OCI-LY3 (cell line): ENCODE measurements around the gene MEN1.
A peak's percentile ranks its signal among the peaks of the same experiment; 100 is the strongest.

Experiments used
- H2AFZ ChIP-seq: fragments of 200-600, 300-600 bp; shearing (Covaris generic); 2 replicates; pipeline ENCODE4 v1.6.0; 2014; ENCODE audit warnings: antibody characterized with exemption, low read depth, low read length
- H3K27ac ChIP-seq: fragments of 200-600, 300-600 bp; sonication (generic); 2 replicates; pipeline ENCODE4 v1.5.1; 2014; ENCODE audit warnings: mild to moderate bottlenecking, low read length, moderate library complexity, mixed read lengths
- H3K27me3 ChIP-seq: fragments of 200-600, 300-600 bp; sonication (generic); 2 replicates; pipeline ENCODE4 v1.6.1; 2014; ENCODE audit warnings: low read depth, low read length, mixed read lengths
- H3K36me3 ChIP-seq: fragments of 200-600, 300-600 bp; sonication (generic); replicated peaks from 2 replicates; pipeline ENCODE3; 2014; ENCODE audit warnings: low read depth, low read length, mixed read lengths
- H3K4me1 ChIP-seq: fragments of 300-600, 200-600 bp; sonication (generic); 2 replicates; pipeline ENCODE4 v1.6.1; 2014; ENCODE audit warnings: low read length, mixed read lengths
- H3K4me2 ChIP-seq: fragments of 200-600, 300-600 bp; sonication (generic); 2 replicates; pipeline ENCODE4 v1.6.1; 2014; ENCODE audit warnings: low read length, mixed read lengths
- H3K4me3 ChIP-seq: fragments of 300-600, 200-600 bp; sonication (generic); 2 replicates; pipeline ENCODE4 v1.5.1; 2014; ENCODE audit warnings: antibody characterized with exemption, mild to moderate bottlenecking, low read length, moderate library complexity
- H3K79me2 ChIP-seq: fragments of 300-600, 200-600 bp; shearing (Covaris generic); 2 replicates; pipeline ENCODE4 v1.6.1; 2014; ENCODE audit warnings: mild to moderate bottlenecking, low read length, mixed read lengths
- H3K9ac ChIP-seq: fragments of 300-600, 200-600 bp; shearing (Covaris generic); 2 replicates; pipeline ENCODE4 v1.6.0; 2014; ENCODE audit warnings: mild to moderate bottlenecking, low read length, moderate library complexity
- H3K9me3 ChIP-seq: fragments of 200-600, 300-600 bp; shearing (Covaris generic); 2 replicates; pipeline ENCODE4 v1.6.1; 2014; ENCODE audit warnings: low read length, mixed read lengths; ENCODE audit not compliant: insufficient read depth
- H4K20me1 ChIP-seq: fragments of 200-600, 300-600 bp; sonication (generic); 2 replicates; pipeline ENCODE4 v1.6.1; 2016; ENCODE audit warnings: low read length, mixed read lengths; ENCODE audit not compliant: insufficient read depth
- CTCF ChIP-seq: fragments of 200-600, 300-600 bp; sonication (generic); IDR thresholded peaks from 2 replicates; pipeline ENCODE4 v1.5.1; 2014; ENCODE audit warnings: antibody characterized with exemption, low read length, low read depth
- EZH2phosphoT487 ChIP-seq: fragments of 200-600 bp; shearing (Covaris generic); IDR thresholded peaks from 2 replicates; pipeline ENCODE4 v1.6.1; 2018; ENCODE audit warnings: antibody characterized with exemption, mixed run types, low read depth

The MEN1 gene

GRCh38 chr11:64844330-64845128 is 34.2 kb upstream of the MEN1 start, which contains the start of gene CDC42BPG:
CDC42BPG (minus strand) TSS chr11:64844653; CDS start chr11:64844569, 84 bp downstream.
- H2AFZ ChIP-seq = peak within 1 kb of the TSS; percentile 79
- peaks cover 34% of the 10 kb centered on the region for H3K4me1 ChIP-seq
- no peak within 1 kb of the TSS for H3K27ac ChIP-seq
- no peaks in the 10 kb centered on the region for H4K20me1 ChIP-seq
- H3K79me2 ChIP-seq = no peaks in the 10 kb centered on the region
- peak within 1 kb of the TSS; percentile 68 for H3K4me2 ChIP-seq
- peak within 1 kb of the TSS; percentile 47 for H3K9ac ChIP-seq
- H3K9me3 ChIP-seq = no peaks in the 10 kb centered on the region
- peak within 1 kb of the TSS; percentile 79 for H3K4me3 ChIP-seq
- H3K36me3 ChIP-seq = no peaks in the 10 kb centered on the region
- TF ChIP-seq EZH2phosphoT487 (no peak), CTCF (peak; percentile 60)
- H3K27me3 ChIP-seq = peaks cover 4% of the 10 kb centered on the region; the same call in 1 of the 2 replicates

- H3K36me3 ChIP-seq = no peaks in the 10 kb centered on the region
- H3K27me3 ChIP-seq = peaks cover 4% of the 10 kb centered on the region; the same call in 1 of the 2 replicates
- H3K9ac ChIP-seq = no peak overlapping the region
- no peaks in the 10 kb centered on the region for H3K79me2 ChIP-seq
- TF ChIP-seq EZH2phosphoT487 (no peak), CTCF (no peak)
- peak overlapping the region; percentile 68 for H3K4me2 ChIP-seq
- peak overlapping the region; percentile 79 for H3K4me3 ChIP-seq
- no peak overlapping the region for H3K27ac ChIP-seq
- no peaks in the 10 kb centered on the region for H4K20me1 ChIP-seq
- H3K4me1 ChIP-seq = peaks cover 27% of the 10 kb centered on the region
- H3K9me3 ChIP-seq = no peaks in the 10 kb centered on the region
- H2AFZ ChIP-seq = no peak overlapping the region
These were observed 33.5 kb upstream of the MEN1 start for GRCh38 chr11:64843686-64844329.

- Histone ChIP-seq H4K20me1 (no peaks in the 10 kb centered on the region), H3K9me3 (no peaks in the 10 kb centered on the region), H3K27me3 (peaks cover 4% of the 10 kb centered on the region; the same call in 1 of the 2 replicates), H3K36me3 (no peaks in the 10 kb centered on the region), H3K4me1 (peaks cover 20% of the 10 kb centered on the region), H2AFZ (no peak overlapping the region), H3K79me2 (no peaks in the 10 kb centered on the region), H3K4me3 (no peak overlapping the region), H3K27ac (no peak overlapping the region), H3K4me2 (no peak overlapping the region), H3K9ac (no peak overlapping the region)
- no peak for TF ChIP-seq CTCF
- no peak for TF ChIP-seq EZH2phosphoT487
These were observed 32.7 kb upstream of the MEN1 start for GRCh38 chr11:64842851-64843685.
